Hepatocyte (in vitro differentiated cells): Measurements from ENCODE around the gene SLX4. TPM values are rescaled to one million over a fixed set of nuclear protein-coding genes. Genes with fewer than 3 reads are reported as not detected.

Experiments
- DNase-seq: peaks from one replicate; pipeline ENCODE4 v3.0.0-alpha.2; 2016; ENCODE audit warnings: low spot score
- H2AFZ ChIP-seq: fragments of 200-600 bp; sonication (generic); 2 replicates; pipeline ENCODE4 v1.6.0; 2016; ENCODE audit warnings: antibody characterized with exemption, mild to moderate bottlenecking
- H3K27ac ChIP-seq: fragments of 200-600 bp; sonication (generic); 2 replicates; pipeline ENCODE4 v1.5.1; 2016; ENCODE audit warnings: mild to moderate bottlenecking
- H3K27me3 ChIP-seq: fragments of 200-600 bp; sonication (generic); 2 replicates; pipeline ENCODE4 v1.6.1; 2016
- H3K36me3 ChIP-seq: fragments of 200-600 bp; sonication (generic); replicated peaks from 2 replicates; pipeline ENCODE4 v1.5.1; 2016; ENCODE audit warnings: low read depth; ENCODE audit not compliant: insufficient read depth
- H3K4me1 ChIP-seq: fragments of 200-600 bp; sonication (generic); 2 replicates; pipeline ENCODE4 v1.5.1; 2016; ENCODE audit warnings: mild to moderate bottlenecking, moderate library complexity; ENCODE audit not compliant: insufficient read depth
- H3K4me2 ChIP-seq: fragments of 200-600 bp; sonication (generic); 2 replicates; pipeline ENCODE4 v1.6.0; 2016
- H3K4me3 ChIP-seq: fragments of 200-600 bp; sonication (generic); 2 replicates; pipeline ENCODE4 v1.5.1; 2016; ENCODE audit warnings: mild to moderate bottlenecking
- H3K79me2 ChIP-seq: fragments of 200-600 bp; sonication (generic); 2 replicates; pipeline ENCODE4 v1.6.0; 2017; ENCODE audit warnings: mild to moderate bottlenecking
- H3K9me2 ChIP-seq: fragments of 200-600 bp; sonication (generic); replicated peaks from 2 replicates; pipeline ENCODE4 v1.6.0; 2017; ENCODE audit warnings: mild to moderate bottlenecking; ENCODE audit not compliant: insufficient read depth
- H3K9me3 ChIP-seq: fragments of 200-600 bp; sonication (generic); 2 replicates; pipeline ENCODE4 v1.5.1; 2016; ENCODE audit warnings: low read depth, mild to moderate bottlenecking
- H4K20me1 ChIP-seq: fragments of 200-600 bp; sonication (generic); 2 replicates; pipeline ENCODE4 v1.6.0; 2016; ENCODE audit warnings: mild to moderate bottlenecking; ENCODE audit not compliant: insufficient read depth, poor library complexity, severe bottlenecking
- CTCF ChIP-seq: fragments of 200-600 bp; sonication (generic); IDR thresholded peaks from 2 replicates; pipeline ENCODE4 v1.5.1; 2016; ENCODE audit warnings: antibody characterized with exemption, mild to moderate bottlenecking; ENCODE audit not compliant: poor library complexity
- EZH2 ChIP-seq: fragments of 200-600 bp; sonication (generic); IDR thresholded peaks from 2 replicates; pipeline ENCODE4 v1.6.1; 2016; ENCODE audit warnings: antibody characterized with exemption, mild to moderate bottlenecking, borderline replicate concordance
- EZH2phosphoT487 ChIP-seq: fragments of 200-600 bp; sonication (generic); IDR thresholded peaks from one replicate; pipeline ENCODE4 v1.6.1; 2018; ENCODE audit warnings: antibody characterized with exemption, mild to moderate bottlenecking, low read depth, moderate library complexity; ENCODE audit not compliant: unreplicated experiment, severe bottlenecking
- WGBS: methylation state at CpG from one replicate; pipeline ENCODE4 v1.1.6; 2016; ENCODE audit warnings: low lambda C conversion rate; ENCODE audit errors: missing lambda C conversion rate; 5-methylcytosine and 5-hydroxymethylcytosine counted together
- polyA plus RNA-seq: library from polyadenylated mRNA; unstranded; fragments of >200 nt; fragmentation: Nextera tagmentation; extraction: Ambion mirVana; gene quantifications from 2 replicates; pipeline ENCODE4 v1.2.1, GENCODE V29; 2016
- total RNA-seq: library from RNA; depleted of rRNA; stranded (reverse); fragments of >200 nt; gene quantifications from 2 replicates; pipeline ENCODE4 v1.2.3, GENCODE V29; 2014

SLX4 gene
- total and polyA plus RNA-seq, 2 experiments from 2014 or later = 1.9 to 4.6 TPM

GRCh38 chr16:3595521-3596021, 15.8 kb downstream of the SLX4 start:
- H3K27ac ChIP-seq = no peak overlapping the region
- H4K20me1 ChIP-seq = no peaks in the 10 kb centered on the region
- H3K79me2 ChIP-seq = no peaks in the 10 kb centered on the region
- H3K4me2 ChIP-seq = no peak overlapping the region
- no peak for TF ChIP-seq CTCF
- TF ChIP-seq EZH2phosphoT487 = no peak
- no peak for TF ChIP-seq EZH2
- H3K9me3 ChIP-seq = peaks cover 5% of the 10 kb centered on the region
- H3K9me2 ChIP-seq = no peaks in the 10 kb centered on the region
- DNase-seq = no peak
- WGBS = 99% methylated on average over 19 of the region's 19 CpGs
- H2AFZ ChIP-seq = no peak overlapping the region
- no peaks in the 10 kb centered on the region for H3K36me3 ChIP-seq
- H3K4me3 ChIP-seq = no peak overlapping the region
- H3K4me1 ChIP-seq = no peaks in the 10 kb centered on the region
- H3K27me3 ChIP-seq = no peaks in the 10 kb centered on the region

- Histone ChIP-seq H3K4me3 (no peak overlapping the region), H3K9me3 (peaks cover 4% of the 10 kb centered on the region), H3K27me3 (no peaks in the 10 kb centered on the region), H2AFZ (no peak overlapping the region), H3K4me1 (no peaks in the 10 kb centered on the region), H3K27ac (no peak overlapping the region), H3K9me2 (no peaks in the 10 kb centered on the region), H3K79me2 (no peaks in the 10 kb centered on the region), H4K20me1 (no peaks in the 10 kb centered on the region), H3K4me2 (no peak overlapping the region), H3K36me3 (no peaks in the 10 kb centered on the region)
- DNase-seq = no peak
- TF ChIP-seq CTCF (no peak), EZH2phosphoT487 (no peak), EZH2 (no peak)
- 97% methylated on average over 11 of the region's 11 CpGs for WGBS
These were observed 16.3 kb downstream of the SLX4 start for GRCh38 chr16:3595110-3595486.

GRCh38 chr16:3594316-3595109, 16.9 kb downstream of the SLX4 start:
- TF ChIP-seq CTCF (no peak), EZH2 (no peak), EZH2phosphoT487 (no peak)
- H3K9me2 ChIP-seq = no peaks in the 10 kb centered on the region
- no peak overlapping the region for H3K27ac ChIP-seq
- H4K20me1 ChIP-seq = no peaks in the 10 kb centered on the region
- H2AFZ ChIP-seq = no peak overlapping the region
- H3K27me3 ChIP-seq = no peaks in the 10 kb centered on the region
- 97% methylated on average over 22 of the region's 22 CpGs for WGBS
- no peak overlapping the region for H3K4me2 ChIP-seq
- no peaks in the 10 kb centered on the region for H3K79me2 ChIP-seq
- H3K4me3 ChIP-seq = no peak overlapping the region
- no peaks in the 10 kb centered on the region for H3K4me1 ChIP-seq
- H3K36me3 ChIP-seq = no peaks in the 10 kb centered on the region
- DNase-seq = no peak
- H3K9me3 ChIP-seq = no peaks in the 10 kb centered on the region
